Stimulated activated naive CD8-positive, alpha-beta T cell treated with anti-CD3 and anti-CD28 coated beads, Interleukin-15, Interleukin-2, amounts not matched to agents 100 ng/mL and 50 ng/mL, for 24 hours (primary cell): Measurements from ENCODE around the gene SOSTDC1.
"Not testable (repeated sequence)": the region's sequence is repeated elsewhere in the genome, so short reads cannot be mapped to it uniquely, and the experiment has no call there.

Experiments
- H3K27ac Mint-ChIP-seq: one replicate; pipeline ENCODE4 v1.8.0; 2021; ENCODE audit warnings: mild to moderate bottlenecking, mixed read lengths
- H3K27me3 Mint-ChIP-seq: one replicate; pipeline ENCODE4 v1.8.0; 2021; ENCODE audit warnings: mixed read lengths
- H3K36me3 Mint-ChIP-seq: one replicate; pipeline ENCODE4 v1.8.0; 2021; ENCODE audit warnings: low read depth, mixed read lengths
- H3K4me1 Mint-ChIP-seq: one replicate; pipeline ENCODE4 v1.8.0; 2021; ENCODE audit warnings: low read depth, mixed read lengths
- H3K4me3 Mint-ChIP-seq: one replicate; pipeline ENCODE4 v1.8.0; 2021; ENCODE audit warnings: mild to moderate bottlenecking, mixed read lengths
- H3K9me3 Mint-ChIP-seq: one replicate; pipeline ENCODE4 v1.8.0; 2021; ENCODE audit warnings: mixed read lengths

SOSTDC1 gene

GRCh38 chr7:16484453-16485158 lies 19.1 kb upstream of the SOSTDC1 start:
- no peak overlapping the region for H3K4me3 Mint-ChIP-seq
- H3K27ac Mint-ChIP-seq: no peak overlapping the region
- H3K27me3 Mint-ChIP-seq: no peaks in the 10 kb centered on the region
- no peaks in the 10 kb centered on the region for H3K9me3 Mint-ChIP-seq
- H3K4me1 Mint-ChIP-seq: no peaks in the 10 kb centered on the region
- H3K36me3 Mint-ChIP-seq: no peaks in the 10 kb centered on the region

- no peaks in the 10 kb centered on the region for H3K27me3 Mint-ChIP-seq
These were observed 14.1 kb upstream of the SOSTDC1 start for GRCh38 chr7:16479591-16479990.

GRCh38 chr7:16479161-16479560 lies 13.6 kb upstream of the SOSTDC1 start:
- Mint-ChIP-seq H3K9me3 (no peaks in the 10 kb centered on the region), H3K27me3 (no peaks in the 10 kb centered on the region), H3K4me3 (no peak overlapping the region), H3K36me3 (no peaks in the 10 kb centered on the region), H3K27ac (no peak overlapping the region), H3K4me1 (no peaks in the 10 kb centered on the region)

More at GRCh38 chr7:16479591-16479990, 14.1 kb upstream of the SOSTDC1 start:
- Mint-ChIP-seq H3K9me3 (no peaks in the 10 kb centered on the region), H3K27ac (no peak overlapping the region), H3K36me3 (no peaks in the 10 kb centered on the region), H3K4me3 (no peak overlapping the region), H3K4me1 (no peaks in the 10 kb centered on the region)

- Mint-ChIP-seq H3K4me3 (no peak overlapping the region), H3K27ac (no peak overlapping the region)
These were observed 6.4 kb upstream of the SOSTDC1 start for GRCh38 chr7:16471933-16472332.

GRCh38 chr7:16463949-16464715 lies 1.4 kb downstream of the SOSTDC1 start:
- Mint-ChIP-seq H3K36me3 (no peaks in the 10 kb centered on the region), H3K27ac (no peak overlapping the region), H3K9me3 (no peaks in the 10 kb centered on the region), H3K27me3 (peaks cover 16% of the 10 kb centered on the region), H3K4me1 (no peaks in the 10 kb centered on the region), H3K4me3 (no peak overlapping the region)

More at GRCh38 chr7:16471933-16472332, 6.4 kb upstream of the SOSTDC1 start:
- Mint-ChIP-seq H3K9me3 (no peaks in the 10 kb centered on the region), H3K4me1 (no peaks in the 10 kb centered on the region), H3K27me3 (peaks cover 3% of the 10 kb centered on the region), H3K36me3 (no peaks in the 10 kb centered on the region)

GRCh38 chr7:16463520-16463919 lies 2.0 kb downstream of the SOSTDC1 start:
- H3K36me3 Mint-ChIP-seq: no peaks in the 10 kb centered on the region
- no peaks in the 10 kb centered on the region for H3K9me3 Mint-ChIP-seq
- H3K27ac Mint-ChIP-seq: no peak overlapping the region
- no peak overlapping the region for H3K4me3 Mint-ChIP-seq
- H3K27me3 Mint-ChIP-seq: peaks cover 16% of the 10 kb centered on the region
- H3K4me1 Mint-ChIP-seq: no peaks in the 10 kb centered on the region

- Mint-ChIP-seq H3K4me1 (no peaks in the 10 kb centered on the region), H3K36me3 (no peaks in the 10 kb centered on the region), H3K9me3 (no peaks in the 10 kb centered on the region), H3K4me3 (no peak overlapping the region), H3K27ac (no peak overlapping the region), H3K27me3 (peaks cover 13% of the 10 kb centered on the region)
These were observed 3.1 kb downstream of the SOSTDC1 start for GRCh38 chr7:16462431-16462889.

- Mint-ChIP-seq H3K4me3 (no peak overlapping the region), H3K4me1 (no peaks in the 10 kb centered on the region), H3K27me3 (peaks cover 12% of the 10 kb centered on the region)
These were observed 4.6 kb downstream of the SOSTDC1 start for GRCh38 chr7:16460789-16461493.

GRCh38 chr7:16456303-16456702 lies 9.2 kb downstream of the SOSTDC1 start:
- H3K4me3 Mint-ChIP-seq, H3K27me3 Mint-ChIP-seq, H3K9me3 Mint-ChIP-seq, H3K4me1 Mint-ChIP-seq, H3K36me3 Mint-ChIP-seq, H3K27ac Mint-ChIP-seq: not testable (repeated sequence)

More at GRCh38 chr7:16460789-16461493, 4.6 kb downstream of the SOSTDC1 start:
- Mint-ChIP-seq H3K27ac (no peak overlapping the region), H3K9me3 (no peaks in the 10 kb centered on the region), H3K36me3 (no peaks in the 10 kb centered on the region)

GRCh38 chr7:16455591-16455990 lies 9.9 kb downstream of the SOSTDC1 start:
- Mint-ChIP-seq H3K4me3 (no peak overlapping the region), H3K27me3 (no peaks in the 10 kb centered on the region), H3K4me1 (no peaks in the 10 kb centered on the region), H3K9me3 (no peaks in the 10 kb centered on the region), H3K27ac (no peak overlapping the region), H3K36me3 (no peaks in the 10 kb centered on the region)

GRCh38 chr7:16450366-16450765 lies 15.2 kb downstream of the SOSTDC1 start:
- H3K9me3 Mint-ChIP-seq: no peaks in the 10 kb centered on the region
- no peaks in the 10 kb centered on the region for H3K27me3 Mint-ChIP-seq
- H3K36me3 Mint-ChIP-seq: no peaks in the 10 kb centered on the region
- no peak overlapping the region for H3K27ac Mint-ChIP-seq
- no peak overlapping the region for H3K4me3 Mint-ChIP-seq
- no peaks in the 10 kb centered on the region for H3K4me1 Mint-ChIP-seq

GRCh38 chr7:16447876-16448275 lies 17.7 kb downstream of the SOSTDC1 start:
- no peak overlapping the region for H3K27ac Mint-ChIP-seq

GRCh38 chr7:16446508-16446907 lies 19.0 kb downstream of the SOSTDC1 start:
- no peaks in the 10 kb centered on the region for H3K9me3 Mint-ChIP-seq
- H3K4me1 Mint-ChIP-seq: no peaks in the 10 kb centered on the region
- no peaks in the 10 kb centered on the region for H3K36me3 Mint-ChIP-seq
- no peak overlapping the region for H3K4me3 Mint-ChIP-seq
- H3K27me3 Mint-ChIP-seq: no peaks in the 10 kb centered on the region
- no peak overlapping the region for H3K27ac Mint-ChIP-seq

More at GRCh38 chr7:16447876-16448275, 17.7 kb downstream of the SOSTDC1 start:
- Mint-ChIP-seq H3K36me3 (no peaks in the 10 kb centered on the region), H3K4me3 (no peak overlapping the region), H3K9me3 (no peaks in the 10 kb centered on the region), H3K4me1 (no peaks in the 10 kb centered on the region), H3K27me3 (no peaks in the 10 kb centered on the region)

- not testable (repeated sequence) for H3K4me1 Mint-ChIP-seq, H3K4me3 Mint-ChIP-seq, H3K36me3 Mint-ChIP-seq, H3K27ac Mint-ChIP-seq, H3K9me3 Mint-ChIP-seq, H3K27me3 Mint-ChIP-seq
These were observed 21.7 kb downstream of the SOSTDC1 start for GRCh38 chr7:16443871-16444270.

- H3K36me3 Mint-ChIP-seq: no peaks in the 10 kb centered on the region
- no peaks in the 10 kb centered on the region for H3K9me3 Mint-ChIP-seq
- H3K4me1 Mint-ChIP-seq: no peaks in the 10 kb centered on the region
- no peaks in the 10 kb centered on the region for H3K27me3 Mint-ChIP-seq
- H3K27ac Mint-ChIP-seq: no peak overlapping the region
- no peak overlapping the region for H3K4me3 Mint-ChIP-seq
These were observed 26.6 kb downstream of the SOSTDC1 start for GRCh38 chr7:16438988-16439387.
